Osteoblast (primary cell): ENCODE results near the gene WASL. TPM values are rescaled to one million over a fixed set of nuclear protein-coding genes. Genes with fewer than 3 reads are reported as not detected.

Experiments
- DNase-seq: peaks from one replicate; pipeline ENCODE4 v3.0.0; 2011; ENCODE audit warnings: low spot score, mixed read lengths; ENCODE audit not compliant: insufficient read length; ENCODE audit errors: missing footprints
- H2AFZ ChIP-seq: 2 replicates; pipeline ENCODE4 v1.6.0; 2011; ENCODE audit warnings: mild to moderate bottlenecking, low read length
- H3K27ac ChIP-seq: 2 replicates; pipeline ENCODE4 v1.5.1; 2011; ENCODE audit warnings: mild to moderate bottlenecking, low read depth, low read length, moderate library complexity
- H3K27me3 ChIP-seq: 2 replicates; pipeline ENCODE4 v1.6.0; 2012; ENCODE audit warnings: mild to moderate bottlenecking, control low read depth, inconsistent platforms, low read length, moderate library complexity; ENCODE audit not compliant: insufficient read depth
- H3K36me3 ChIP-seq: 2 replicates; pipeline ENCODE4 v1.5.1; 2011; ENCODE audit warnings: mild to moderate bottlenecking, low read length, control low read depth, moderate library complexity; ENCODE audit not compliant: insufficient read depth
- H3K4me1 ChIP-seq: 2 replicates; pipeline ENCODE4 v1.5.1; 2011; ENCODE audit warnings: mild to moderate bottlenecking, low read length, control low read depth, moderate library complexity; ENCODE audit not compliant: insufficient read depth
- H3K4me2 ChIP-seq: 2 replicates; pipeline ENCODE4 v1.6.0; 2011; ENCODE audit warnings: mild to moderate bottlenecking, low read length; ENCODE audit not compliant: insufficient read depth
- H3K4me3 ChIP-seq: fragments of 200-600 bp; sonication (generic); 3 replicates; pipeline ENCODE4 v1.5.1; 2012; ENCODE audit warnings: mild to moderate bottlenecking, low read length, inconsistent platforms; ENCODE audit not compliant: insufficient read depth
- H3K79me2 ChIP-seq: 2 replicates; pipeline ENCODE4 v1.6.0; 2012; ENCODE audit warnings: mild to moderate bottlenecking, low read length, control low read depth, inconsistent platforms; ENCODE audit not compliant: insufficient read depth
- H3K9me3 ChIP-seq: 2 replicates; pipeline ENCODE4 v1.5.1; 2011; ENCODE audit warnings: low read depth, low read length, control low read depth
- H4K20me1 ChIP-seq: 2 replicates; pipeline ENCODE4 v1.6.0; 2012; ENCODE audit warnings: mild to moderate bottlenecking, low read length, control low read depth; ENCODE audit not compliant: insufficient read depth
- total RNA-seq: library from RNA; depleted of rRNA; stranded (reverse); fragments of >200 nt; gene quantifications from 2 replicates; pipeline ENCODE4 v1.2.3, GENCODE V29; 2012
- TF ChIP-seq, protein P1 (sequence below): IDR thresholded peaks from 2 replicates; pipeline ENCODE4 v1.5.1; 2011; ENCODE audit warnings: mild to moderate bottlenecking, low read depth, low read length, moderate library complexity; ENCODE audit errors: extremely low read depth

WASL gene
- total RNA-seq, 1 donor: 23.2 TPM

DNA sequence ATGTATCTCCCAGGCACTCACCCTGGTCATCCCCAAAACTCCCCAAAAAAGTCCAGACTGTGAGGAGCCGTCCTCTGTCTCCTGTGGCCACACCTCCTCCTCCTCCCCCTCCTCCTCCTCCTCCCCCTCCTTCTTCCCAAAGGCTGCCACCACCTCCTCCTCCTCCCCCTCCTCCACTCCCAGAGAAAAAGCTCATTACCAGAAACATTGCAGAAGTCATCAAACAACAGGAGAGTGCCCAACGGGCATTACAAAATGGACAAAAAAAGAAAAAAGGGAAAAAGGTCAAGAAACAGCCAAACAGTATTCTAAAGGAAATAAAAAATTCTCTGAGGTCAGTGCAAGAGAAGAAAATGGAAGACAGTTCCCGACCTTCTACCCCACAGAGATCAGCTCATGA, 86.0 kb downstream of the WASL start:
- Histone ChIP-seq H3K27ac (no peak overlapping the region), H3K36me3 (no peaks in the 10 kb centered on the region), H3K27me3 (no peaks in the 10 kb centered on the region), H3K9me3 (no peaks in the 10 kb centered on the region), H2AFZ (no peak overlapping the region), H4K20me1 (no peaks in the 10 kb centered on the region), H3K4me2 (no peak overlapping the region), H3K79me2 (no peaks in the 10 kb centered on the region), H3K4me1 (no peaks in the 10 kb centered on the region), H3K4me3 (no peak overlapping the region)
- TF ChIP-seq, protein P1, sequence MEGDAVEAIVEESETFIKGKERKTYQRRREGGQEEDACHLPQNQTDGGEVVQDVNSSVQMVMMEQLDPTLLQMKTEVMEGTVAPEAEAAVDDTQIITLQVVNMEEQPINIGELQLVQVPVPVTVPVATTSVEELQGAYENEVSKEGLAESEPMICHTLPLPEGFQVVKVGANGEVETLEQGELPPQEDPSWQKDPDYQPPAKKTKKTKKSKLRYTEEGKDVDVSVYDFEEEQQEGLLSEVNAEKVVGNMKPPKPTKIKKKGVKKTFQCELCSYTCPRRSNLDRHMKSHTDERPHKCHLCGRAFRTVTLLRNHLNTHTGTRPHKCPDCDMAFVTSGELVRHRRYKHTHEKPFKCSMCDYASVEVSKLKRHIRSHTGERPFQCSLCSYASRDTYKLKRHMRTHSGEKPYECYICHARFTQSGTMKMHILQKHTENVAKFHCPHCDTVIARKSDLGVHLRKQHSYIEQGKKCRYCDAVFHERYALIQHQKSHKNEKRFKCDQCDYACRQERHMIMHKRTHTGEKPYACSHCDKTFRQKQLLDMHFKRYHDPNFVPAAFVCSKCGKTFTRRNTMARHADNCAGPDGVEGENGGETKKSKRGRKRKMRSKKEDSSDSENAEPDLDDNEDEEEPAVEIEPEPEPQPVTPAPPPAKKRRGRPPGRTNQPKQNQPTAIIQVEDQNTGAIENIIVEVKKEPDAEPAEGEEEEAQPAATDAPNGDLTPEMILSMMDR: no peak
- DNase-seq: no peak

DNA sequence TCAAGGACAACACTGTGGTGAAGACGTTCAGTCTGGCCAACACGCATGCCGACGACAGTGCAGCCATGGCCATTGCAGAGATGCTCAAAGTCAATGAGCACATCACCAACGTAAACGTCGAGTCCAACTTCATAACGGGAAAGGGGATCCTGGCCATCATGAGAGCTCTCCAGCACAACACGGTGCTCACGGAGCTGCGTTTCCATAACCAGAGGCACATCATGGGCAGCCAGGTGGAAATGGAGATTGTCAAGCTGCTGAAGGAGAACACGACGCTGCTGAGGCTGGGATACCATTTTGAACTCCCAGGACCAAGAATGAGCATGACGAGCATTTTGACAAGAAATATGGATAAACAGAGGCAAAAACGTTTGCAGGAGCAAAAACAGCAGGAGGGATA, 86.5 kb downstream of the WASL start:
- no peak for DNase-seq
- Histone ChIP-seq H4K20me1 (no peaks in the 10 kb centered on the region), H3K27ac (no peak overlapping the region), H3K27me3 (no peaks in the 10 kb centered on the region), H3K9me3 (no peaks in the 10 kb centered on the region), H3K4me3 (no peak overlapping the region), H2AFZ (no peak overlapping the region), H3K4me1 (no peaks in the 10 kb centered on the region), H3K36me3 (no peaks in the 10 kb centered on the region), H3K79me2 (no peaks in the 10 kb centered on the region), H3K4me2 (no peak overlapping the region)
- TF ChIP-seq, protein P1: no peak

DNA sequence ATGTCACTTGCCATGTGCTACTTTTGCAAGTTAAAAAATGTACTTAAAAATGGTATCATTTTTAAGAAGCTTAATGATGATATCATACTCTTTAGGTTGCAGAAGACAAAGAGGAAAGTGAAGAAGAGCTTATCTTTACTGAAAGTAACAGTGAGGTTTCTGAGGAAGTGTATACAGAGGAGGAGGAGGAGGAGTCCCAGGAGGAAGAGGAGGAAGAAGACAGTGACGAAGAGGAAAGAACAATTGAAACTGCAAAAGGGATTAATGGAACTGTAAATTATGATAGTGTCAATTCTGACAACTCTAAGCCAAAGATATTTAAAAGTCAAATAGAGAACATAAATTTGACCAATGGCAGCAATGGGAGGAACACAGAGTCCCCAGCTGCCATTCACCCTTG, 87.0 kb downstream of the WASL start:
- Histone ChIP-seq H3K27me3 (no peaks in the 10 kb centered on the region), H3K4me3 (no peak overlapping the region), H3K9me3 (no peaks in the 10 kb centered on the region), H3K4me1 (no peaks in the 10 kb centered on the region), H4K20me1 (no peaks in the 10 kb centered on the region), H3K27ac (no peak overlapping the region), H2AFZ (no peak overlapping the region), H3K79me2 (no peaks in the 10 kb centered on the region), H3K4me2 (no peak overlapping the region), H3K36me3 (no peaks in the 10 kb centered on the region)
- no peak for DNase-seq
- TF ChIP-seq, protein P1: no peak

DNA sequence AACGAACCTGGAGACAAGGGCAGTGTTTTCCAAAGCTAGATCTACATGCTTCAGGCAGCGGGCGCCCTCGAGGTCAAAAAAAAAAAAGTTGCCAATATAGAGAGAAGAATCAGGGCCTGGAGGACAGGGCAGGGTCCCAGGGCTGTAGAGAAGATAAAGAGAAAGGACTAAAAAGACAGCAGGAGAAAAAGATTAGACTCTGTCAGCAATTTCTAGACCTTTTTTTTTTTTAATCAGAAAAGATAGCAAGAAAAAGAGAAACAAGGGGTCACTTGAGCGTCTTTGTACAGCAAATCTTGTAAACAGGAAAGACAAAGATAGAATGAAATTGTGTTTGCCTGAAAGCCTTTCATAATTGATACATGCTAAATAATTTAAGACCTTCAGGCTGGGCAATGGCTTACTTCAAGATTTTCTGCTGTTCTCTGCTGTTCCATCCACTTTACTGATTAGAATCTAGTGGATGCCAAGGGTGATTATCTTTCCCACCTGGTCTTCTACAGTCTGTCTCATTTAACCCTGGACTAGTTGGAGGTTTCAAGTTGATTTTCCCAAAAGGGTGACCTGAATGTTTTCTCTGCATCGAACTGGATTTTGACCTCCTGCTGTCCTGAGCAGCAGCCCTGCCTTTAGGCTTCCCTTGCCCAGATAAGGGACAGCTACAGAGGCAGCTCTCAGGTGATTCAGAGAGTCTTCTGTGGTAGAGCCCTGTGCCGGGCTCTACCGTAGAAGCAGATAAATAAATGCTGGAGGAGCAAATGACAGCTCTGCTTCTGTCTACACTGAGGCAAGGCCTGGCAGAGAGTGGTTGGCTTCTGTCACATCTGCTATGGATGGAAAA, 88.1 kb downstream of the WASL start:
- Histone ChIP-seq H3K4me1 (no peaks in the 10 kb centered on the region), H2AFZ (no peak overlapping the region), H3K36me3 (no peaks in the 10 kb centered on the region), H3K9me3 (no peaks in the 10 kb centered on the region), H3K4me2 (no peak overlapping the region), H3K27me3 (no peaks in the 10 kb centered on the region), H3K27ac (no peak overlapping the region), H4K20me1 (no peaks in the 10 kb centered on the region), H3K79me2 (no peaks in the 10 kb centered on the region), H3K4me3 (no peak overlapping the region)
- DNase-seq: no peak
- TF ChIP-seq, protein P1: no peak
